Activated CD8-positive, alpha-beta memory T cell treated with anti-CD3 and anti-CD28 coated beads, Interleukin-2, amount 50 U/mL, for 24 hours (primary cell): ENCODE data around the gene CD86.
"Not testable (repeated sequence)": the region's sequence is repeated elsewhere in the genome, so short reads cannot be mapped to it uniquely, and the experiment has no call there.

Experiments
- DNase-seq: peaks from one replicate; pipeline ENCODE4 v3.0.0-alpha.2; 2020; ENCODE audit errors: extremely low read depth

CD86 gene, protein sequence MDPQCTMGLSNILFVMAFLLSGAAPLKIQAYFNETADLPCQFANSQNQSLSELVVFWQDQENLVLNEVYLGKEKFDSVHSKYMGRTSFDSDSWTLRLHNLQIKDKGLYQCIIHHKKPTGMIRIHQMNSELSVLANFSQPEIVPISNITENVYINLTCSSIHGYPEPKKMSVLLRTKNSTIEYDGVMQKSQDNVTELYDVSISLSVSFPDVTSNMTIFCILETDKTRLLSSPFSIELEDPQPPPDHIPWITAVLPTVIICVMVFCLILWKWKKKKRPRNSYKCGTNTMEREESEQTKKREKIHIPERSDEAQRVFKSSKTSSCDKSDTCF

DNA sequence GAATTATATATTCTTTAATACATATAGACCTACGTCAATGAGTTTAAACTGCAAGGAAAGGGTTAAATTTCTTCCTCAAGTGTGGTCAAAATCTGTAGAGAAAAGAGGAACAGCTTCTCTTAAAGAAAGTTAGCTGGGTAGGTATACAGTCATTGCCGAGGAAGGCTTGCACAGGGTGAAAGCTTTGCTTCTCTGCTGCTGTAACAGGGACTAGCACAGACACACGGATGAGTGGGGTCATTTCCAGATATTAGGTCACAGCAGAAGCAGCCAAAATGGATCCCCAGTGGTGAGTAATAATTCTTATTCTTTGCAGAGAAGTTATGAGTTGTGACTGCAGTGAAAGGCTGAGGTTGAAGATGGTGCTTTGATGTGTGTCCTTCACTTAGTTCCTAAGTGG lies at the start of gene CD86:
Gene CD86 (plus strand): TSS at position 148 of the 400 bp plus-strand sequence. CDS start 128 bp downstream, at position 276.
- no peak for DNase-seq

DNA sequence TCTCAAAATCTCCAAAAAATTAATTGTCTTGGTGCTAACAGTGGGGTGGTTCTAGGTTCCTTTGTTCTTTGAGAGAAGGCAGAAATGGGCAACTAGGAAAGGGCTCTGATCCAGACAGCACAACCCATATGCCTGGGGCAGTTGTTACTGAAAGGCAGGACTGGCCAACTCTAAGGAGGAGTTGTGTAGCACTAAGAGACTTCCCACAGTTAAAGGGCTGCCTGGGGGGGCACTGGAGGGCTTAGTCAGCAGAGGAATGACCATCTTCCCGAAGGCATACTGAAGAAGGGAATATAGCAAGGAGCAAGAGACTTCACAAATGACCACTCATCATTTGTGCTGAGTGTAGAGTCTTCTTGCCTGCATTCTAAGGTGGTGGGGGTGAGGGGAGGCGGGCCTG lies 48.9 kb upstream of the CD86 start:
- no peak for DNase-seq

DNA sequence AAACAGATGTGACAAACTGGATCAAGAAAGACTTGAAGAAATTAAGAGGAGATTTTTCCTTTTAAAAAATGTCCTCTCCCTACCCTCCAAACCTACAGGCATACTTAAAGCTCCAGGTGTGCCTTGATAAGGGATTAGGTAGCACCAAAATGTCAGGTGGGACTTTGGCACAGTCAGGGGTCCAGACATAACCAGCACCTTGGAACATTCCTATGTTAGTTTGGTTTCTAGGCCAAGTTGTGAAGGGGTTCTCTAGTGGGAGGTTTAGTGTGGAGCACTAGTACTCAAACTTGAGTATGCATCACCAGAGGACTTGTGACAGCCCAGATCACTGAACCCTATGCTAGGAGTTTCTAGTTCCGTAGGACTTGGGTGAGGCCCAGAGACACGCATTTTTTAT lies 47.0 kb upstream of the CD86 start:
- no peak for DNase-seq

DNA sequence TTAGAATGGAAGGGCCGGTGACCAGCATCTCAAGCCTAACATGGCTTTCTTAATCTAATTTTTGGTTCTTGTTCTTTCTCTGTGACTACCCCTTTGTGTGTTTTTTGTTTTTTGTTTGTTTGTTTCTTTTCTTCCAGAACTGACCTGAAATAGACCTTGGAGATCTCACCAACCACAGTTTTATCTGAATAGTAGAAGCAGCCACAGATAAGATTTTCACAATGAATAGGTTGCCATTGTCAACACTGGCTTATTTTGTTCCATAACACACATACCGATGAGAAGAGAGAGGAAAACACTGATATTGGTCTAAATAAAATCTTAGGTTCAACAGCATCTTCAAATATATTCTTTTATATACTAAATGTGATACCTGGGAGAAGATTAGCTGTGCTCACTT lies 44.7 kb upstream of the CD86 start:
- DNase-seq = no peak

DNA sequence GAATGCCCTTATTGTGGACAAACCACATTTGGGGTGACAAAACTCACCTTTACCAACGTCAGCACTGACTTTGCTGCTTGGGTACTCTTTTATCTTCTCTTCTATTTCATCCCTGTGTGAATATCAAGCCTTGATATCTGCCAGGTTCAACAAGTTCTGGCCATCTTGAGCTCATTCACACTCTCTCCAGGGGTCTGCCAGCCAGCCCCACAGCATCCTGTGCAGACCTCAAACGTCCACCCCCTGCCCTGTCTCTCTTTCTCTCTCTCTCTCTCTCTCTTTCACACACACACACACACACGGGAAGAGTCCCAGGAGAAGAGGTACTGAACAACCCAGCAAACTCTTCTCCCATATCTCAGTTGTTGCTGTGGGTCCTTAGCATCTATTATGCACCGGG lies 43.8 kb upstream of the CD86 start:
- DNase-seq = no peak

DNA sequence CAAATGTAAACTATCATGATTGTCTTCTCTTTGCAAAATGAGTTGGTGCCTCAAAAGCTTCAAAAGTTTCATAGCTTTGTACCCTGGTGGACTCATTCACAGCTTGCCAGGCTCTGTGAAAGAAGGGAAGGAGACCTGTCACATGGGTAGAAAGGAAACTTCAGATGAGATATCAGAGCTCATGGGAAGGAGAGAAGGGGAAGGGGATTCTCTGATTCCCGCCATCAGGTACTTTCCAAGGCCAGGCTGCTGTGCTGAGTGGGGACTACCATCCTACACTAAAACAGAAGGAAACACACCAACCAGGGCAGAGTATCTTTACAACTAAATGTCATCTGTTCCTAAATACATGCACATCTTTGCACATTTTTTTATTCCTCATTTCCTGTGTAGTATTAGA lies 42.3 kb upstream of the CD86 start:
- DNase-seq = no peak

DNA sequence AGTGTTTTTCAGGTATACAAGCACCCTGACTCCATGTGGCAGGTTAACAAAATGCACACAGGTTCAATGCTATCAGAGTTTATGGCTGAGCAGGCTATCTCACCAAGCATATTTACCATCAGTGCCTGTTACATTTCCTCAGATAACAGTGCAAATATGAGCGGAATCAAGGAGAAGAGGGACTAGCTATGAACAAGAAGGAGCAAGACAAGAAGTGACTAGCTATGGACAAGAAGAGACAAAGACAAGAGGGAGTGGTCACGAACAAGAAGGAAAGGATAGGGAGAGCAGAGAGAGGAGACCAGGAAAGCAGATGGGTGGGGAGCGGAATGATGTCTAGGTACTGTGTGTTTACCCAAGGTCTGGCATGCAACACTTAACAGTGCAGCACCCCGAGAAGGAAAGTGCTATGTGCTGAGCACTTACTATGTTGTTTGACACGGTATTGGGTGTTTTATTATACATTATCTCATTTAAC lies 41.7 kb upstream of the CD86 start:
- DNase-seq = no peak

DNA sequence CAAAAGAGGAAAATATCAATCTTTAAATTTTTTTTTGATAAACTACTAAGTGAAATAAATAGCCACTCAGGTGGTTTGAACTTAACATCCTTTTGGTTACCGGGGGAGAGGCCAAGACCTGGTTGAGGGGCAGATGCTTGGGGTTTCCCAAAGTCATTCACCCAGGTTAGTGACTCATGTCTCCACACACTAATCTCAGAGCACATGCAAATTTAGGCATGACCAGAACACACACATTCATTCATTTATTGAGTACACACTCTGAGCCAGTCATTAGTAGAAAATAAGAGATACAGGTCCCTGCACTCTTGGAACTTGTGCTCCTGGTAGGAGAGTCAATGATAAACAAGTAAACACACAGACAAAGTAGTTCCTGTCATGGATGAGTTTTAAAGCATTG lies 40.4 kb upstream of the CD86 start:
- no peak for DNase-seq

DNA sequence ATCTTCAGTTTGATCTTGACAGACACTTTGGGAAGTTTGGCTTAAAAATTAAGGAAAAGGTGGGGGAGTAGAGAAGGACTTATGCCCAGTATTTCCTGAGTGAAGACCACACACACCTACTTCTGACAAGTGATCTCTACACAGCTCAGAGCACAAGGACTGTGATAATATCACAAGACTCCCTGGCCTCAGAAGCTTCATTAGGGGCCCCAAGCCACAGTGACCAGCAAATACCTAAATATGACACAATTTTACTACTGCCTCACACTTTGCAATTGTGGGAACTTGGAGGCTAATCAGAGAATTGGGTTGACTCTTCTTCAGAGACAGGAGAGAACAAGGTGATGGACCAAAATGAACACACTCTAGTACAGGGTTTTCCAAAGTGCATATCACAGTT lies 35.7 kb upstream of the CD86 start:
- DNase-seq = no peak

DNA sequence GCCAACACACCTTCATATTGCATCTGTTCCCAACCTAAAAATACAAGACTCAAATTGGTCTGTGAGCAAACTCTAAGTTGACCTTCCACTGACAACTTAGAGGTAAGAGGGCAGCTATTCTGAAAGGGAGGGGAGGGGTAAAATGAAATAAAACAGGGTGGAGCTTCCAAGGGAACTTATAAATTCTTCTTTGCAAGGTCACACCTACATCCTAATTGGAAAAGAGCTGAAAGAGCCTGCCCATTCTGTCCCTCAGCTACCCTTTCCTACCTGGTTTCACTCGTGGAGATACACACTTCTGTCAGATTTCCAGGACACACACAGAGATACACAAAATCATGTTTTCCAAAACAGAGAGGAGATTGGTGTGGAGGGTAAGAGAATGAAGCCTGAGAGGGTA lies 34.1 kb upstream of the CD86 start:
- DNase-seq = no peak

DNA sequence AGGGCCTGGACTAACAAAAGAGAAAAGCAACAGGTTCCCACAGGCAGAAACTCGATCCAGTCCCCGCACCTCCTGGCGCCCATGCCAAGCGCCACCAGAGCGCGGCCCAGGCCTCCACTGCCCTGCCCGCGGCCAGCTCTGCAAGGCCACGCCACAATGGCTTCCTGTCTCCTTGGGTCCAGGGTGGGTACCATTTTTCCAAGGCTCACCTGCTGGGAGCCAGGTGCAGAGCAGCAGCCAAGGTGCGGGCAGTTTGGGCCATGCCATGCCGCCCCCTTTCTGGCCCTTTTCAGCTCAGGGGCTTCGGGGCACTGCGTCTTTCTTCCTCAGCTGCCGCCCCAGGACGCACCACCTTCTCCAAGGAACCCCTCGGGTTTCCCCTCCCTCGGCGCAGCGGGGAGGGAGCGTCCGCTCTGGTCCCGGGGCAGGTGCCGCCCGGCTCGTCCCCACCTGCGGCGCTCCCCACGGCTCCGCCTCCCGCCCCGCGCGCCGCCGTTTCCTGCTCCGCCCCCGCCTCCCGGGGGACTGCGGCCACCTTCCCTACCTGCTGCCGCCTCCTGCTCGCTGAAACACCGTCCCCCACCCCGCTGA lies 33.3 kb upstream of the CD86 start, which contains the start of gene ILDR1:
Gene ILDR1 (minus strand): TSS at position 437 of the 591 bp plus-strand sequence. CDS start 170 bp downstream, at position 267.
- DNase-seq = no peak

DNA sequence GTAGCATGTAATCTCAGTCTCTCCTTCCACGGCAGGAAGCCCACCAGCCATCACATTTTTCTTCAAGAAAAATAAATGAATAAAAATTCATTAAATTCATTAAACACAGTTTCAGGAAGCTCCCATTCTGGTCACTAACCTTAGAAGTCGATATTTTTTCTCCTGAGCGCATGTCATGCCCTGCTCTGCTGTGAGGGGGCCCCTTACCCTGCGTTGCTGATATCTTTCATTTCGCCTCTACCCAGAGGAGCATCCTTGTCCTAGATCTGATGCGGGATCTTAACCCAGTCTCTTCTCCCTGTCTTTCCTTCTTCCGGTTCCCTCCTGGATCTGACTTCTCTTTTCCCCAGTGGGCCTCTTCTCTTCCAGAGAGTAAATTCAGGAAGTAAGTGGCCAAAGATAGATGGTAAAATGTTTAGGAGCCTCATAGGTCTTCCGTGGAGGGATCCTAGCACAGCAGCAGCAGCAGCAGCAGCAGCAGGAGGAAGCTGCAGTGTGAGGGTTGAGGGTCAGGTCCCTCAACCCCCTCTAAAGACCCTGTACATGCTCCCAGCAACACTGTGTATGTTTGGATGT lies 31.7 kb upstream of the CD86 start:
- DNase-seq = no peak

DNA sequence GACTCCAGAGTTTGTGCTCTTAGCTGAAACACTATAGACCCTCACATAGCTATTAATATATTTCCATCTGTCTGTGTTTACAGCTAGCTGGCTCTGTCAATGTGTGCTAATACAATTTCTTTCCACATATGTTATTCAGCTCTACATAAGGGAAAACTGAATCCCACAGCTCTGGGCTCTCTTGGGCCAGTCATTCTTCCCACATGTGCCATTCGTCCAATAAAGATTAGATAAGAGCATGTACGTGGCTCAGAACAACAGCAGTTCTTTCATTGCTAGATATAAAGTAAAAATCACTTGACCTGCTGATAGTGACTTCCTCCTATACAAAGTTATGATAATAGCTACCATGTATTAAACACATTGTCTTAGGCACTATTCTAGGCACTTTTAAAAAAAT lies 30.4 kb upstream of the CD86 start:
- DNase-seq = no peak

DNA sequence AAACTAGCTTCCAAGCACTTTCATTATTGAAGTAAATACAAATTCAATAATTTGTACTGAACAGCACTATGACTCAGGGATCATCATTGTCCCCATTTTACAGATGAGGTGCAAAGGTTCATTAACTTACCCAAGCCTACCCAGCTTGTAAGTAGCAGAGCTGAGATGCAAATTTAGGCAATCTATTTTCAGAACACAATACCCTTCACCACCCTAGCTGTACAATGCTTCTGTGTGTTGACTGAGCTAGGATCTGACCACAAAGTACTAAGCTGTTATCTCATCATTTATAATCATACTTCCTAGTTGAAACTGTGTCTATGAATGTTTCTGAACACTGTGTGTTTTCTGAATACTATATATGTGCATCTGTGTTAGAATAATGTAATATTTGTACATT lies 29.9 kb upstream of the CD86 start:
- DNase-seq = no peak

DNA sequence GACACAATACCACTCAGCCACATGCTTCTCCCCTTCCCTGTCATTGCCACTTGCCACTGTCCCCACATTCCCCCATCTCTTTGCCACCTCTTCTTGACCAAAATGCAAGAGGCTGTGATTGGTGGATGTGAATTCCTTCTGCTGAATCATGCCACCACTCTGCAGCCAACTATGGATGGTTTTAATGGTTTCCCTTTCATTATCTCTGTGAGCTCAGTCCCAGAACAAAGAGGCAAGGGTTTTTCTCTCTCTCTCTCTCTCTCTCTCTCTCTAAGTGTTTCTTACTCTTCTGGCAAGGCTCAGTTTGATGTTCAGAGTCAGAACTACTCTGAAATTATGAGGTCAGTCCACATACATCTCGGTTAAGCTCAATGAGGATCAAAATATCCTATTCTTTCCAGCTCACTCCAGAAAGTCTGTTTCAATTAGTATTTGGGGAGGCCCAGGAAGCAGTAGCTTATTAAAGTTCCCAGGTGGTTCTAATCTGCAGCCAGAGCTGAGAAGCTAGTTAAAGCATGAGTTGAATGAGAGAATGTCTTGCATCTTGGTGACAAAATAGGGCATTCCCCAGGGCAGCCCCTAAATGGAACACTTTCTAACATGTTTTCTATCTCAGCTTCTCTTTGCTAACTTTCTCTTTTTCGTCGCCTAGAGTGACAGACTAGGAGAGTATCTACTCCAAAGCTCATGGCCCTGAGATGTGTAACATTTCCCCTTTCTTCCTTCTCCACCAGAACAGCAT lies 24.6 kb upstream of the CD86 start:
- DNase-seq = no peak

DNA sequence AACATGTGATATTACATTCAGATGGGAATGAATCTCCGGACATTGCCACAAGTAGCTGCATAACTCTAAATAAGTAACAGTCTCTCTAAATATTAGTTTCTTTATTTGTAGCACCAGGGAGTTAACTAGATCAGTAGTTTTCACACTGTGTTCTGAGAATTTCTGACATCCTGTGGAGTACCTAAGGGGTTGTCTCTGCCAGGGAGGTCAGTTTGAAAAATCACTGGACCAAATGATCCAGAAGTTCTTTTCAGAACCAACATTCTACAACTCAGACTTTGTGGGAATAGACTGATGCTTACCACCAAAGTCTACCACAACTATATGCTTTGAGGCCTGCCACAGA lies 24.1 kb upstream of the CD86 start:
- no peak for DNase-seq

DNA sequence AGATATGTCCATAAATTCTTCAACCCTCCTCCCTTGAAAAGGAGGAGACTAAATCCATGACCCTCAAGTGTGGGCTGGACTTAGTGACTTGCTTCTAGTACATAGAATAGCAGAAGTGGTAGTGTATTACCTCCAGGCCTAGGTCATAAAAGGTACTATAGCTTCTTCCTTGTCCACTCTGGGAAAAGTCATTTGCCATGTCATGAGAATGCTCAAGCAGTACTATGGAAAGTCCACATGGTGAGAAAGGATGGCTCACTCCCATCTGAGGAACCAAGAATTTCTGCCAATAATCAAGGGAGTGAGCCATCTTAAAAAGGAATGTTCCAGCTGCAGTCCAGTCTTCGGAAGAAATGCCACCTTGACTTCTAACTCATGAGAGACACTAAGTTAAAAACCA lies 22.6 kb upstream of the CD86 start:
- no peak for DNase-seq

DNA sequence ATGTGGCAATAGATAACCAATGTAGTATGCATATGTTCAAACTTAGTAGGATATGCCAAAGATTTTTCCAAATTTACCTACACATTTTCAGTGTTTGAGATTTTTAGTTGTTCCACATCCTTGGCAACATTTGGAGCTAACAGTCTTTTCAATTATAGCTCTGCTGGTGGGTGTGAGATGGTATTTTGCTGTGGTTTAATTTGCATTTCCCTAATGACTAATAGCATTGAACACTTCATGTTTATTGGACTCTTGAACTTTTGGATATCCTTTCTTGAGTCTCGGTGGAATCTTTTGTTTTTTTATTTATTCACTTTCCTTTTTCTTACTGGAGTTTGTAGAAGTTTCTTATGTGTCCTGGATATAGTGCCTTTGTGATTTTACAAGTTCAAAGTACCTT lies 22.1 kb upstream of the CD86 start:
- DNase-seq = no peak

DNA sequence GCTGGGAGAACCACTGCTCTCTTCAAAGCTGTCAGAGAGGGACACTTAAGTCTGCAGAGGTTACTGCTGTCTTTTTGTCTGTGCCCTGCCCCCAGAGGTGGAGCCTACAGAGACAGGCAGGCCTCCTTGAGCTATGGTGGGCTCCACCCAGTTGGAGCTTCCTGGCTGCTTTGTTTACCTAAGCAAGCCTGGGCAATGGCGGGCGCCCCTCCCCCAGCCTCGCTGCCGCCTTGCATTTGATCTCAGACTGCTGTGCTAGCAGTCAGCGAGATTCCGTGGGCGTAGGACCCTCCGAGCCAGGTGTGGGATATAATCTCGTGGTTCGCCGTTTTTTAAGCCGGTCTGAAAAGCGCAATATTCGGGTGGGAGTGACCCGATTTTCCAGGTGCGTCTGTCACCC lies 7.9 kb upstream of the CD86 start:
- not testable (repeated sequence) for DNase-seq

DNA sequence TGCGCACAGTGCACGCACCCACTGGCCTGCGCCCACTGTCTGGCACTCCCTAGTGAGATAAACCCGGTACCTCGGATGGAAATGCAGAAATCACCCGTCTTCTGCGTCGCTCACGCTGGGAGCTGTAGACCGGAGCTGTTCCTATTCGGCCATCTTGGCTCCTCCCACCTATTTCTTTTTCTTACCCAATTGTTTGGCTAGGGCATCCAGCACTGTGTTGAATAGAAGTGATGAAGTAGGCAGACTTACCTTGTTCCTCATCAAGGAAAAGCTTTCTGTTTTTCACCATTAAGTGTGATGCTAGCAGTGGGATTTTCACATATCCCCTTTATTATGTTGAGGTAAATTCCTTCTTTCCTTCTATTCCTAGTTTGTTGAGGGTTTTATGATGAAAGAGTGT lies 7.4 kb upstream of the CD86 start:
- not testable (repeated sequence) for DNase-seq

DNA sequence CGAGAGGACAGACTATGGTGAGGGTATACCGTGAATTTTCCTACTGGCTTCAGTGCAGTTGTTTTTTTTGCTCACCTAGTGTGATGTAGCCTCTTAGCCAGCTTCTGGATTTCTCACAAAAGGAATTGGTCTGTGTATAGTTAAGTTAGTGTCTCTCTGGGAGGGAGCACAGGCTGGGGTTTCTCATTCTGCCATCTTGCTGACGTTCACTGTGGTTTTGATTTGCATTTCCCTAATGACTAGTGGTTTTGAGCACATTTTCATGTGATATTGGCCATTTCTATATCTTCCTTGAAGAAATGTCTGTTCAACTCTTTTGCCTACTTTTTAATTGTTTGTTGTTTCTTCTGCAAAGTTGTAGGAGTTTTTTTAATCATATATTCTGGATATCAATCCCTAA lies 2.2 kb upstream of the CD86 start:
- no peak for DNase-seq

DNA sequence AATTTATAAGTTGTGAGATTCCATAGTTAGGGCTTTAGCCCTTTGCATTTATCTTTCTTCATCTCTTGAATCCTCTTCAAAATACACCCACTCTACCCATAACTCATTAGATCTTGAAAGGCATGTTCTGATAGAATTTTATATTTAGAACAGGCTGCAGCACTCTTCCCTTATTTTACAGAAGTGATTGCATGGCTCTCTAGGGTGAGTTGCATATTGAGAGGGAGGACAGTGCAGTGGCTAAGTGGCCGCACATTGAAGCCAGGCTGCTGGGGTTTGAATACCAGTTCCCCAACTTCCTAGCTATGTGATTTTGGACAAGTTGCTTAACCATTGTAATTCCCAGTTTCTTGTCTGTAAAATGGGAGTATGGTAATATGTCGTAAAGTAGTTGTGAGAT lies 2.5 kb downstream of the CD86 start:
- DNase-seq = no peak

DNA sequence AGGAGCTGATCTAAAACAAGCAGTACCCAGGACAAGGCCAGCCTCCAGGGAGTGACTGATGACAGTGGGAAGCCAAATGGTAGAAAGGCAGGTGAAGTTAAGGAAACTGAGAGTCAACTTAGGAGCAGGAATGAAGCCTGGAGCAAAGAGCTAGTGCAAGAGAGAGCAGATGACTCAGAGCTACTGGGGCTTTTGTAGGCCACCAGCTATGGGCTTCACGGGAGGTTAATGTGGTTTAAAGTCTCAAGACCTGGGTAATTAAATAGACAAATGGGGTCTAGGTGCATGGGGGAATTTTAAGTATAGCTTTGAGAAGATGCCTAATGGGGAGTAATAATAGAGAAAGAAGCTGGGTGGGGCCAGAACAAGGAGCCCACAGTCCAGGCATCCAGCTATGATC lies 3.1 kb downstream of the CD86 start:
- no peak for DNase-seq
